ENCODE data around the gene ZNF513. TPM values are rescaled to one million over a fixed set of nuclear protein-coding genes. Genes with fewer than 3 reads are reported as not detected.

Gene ZNF513
- total and polyA plus RNA-seq, 12 donors = 3.1 to 83.7 (median 17.9) TPM

DNA sequence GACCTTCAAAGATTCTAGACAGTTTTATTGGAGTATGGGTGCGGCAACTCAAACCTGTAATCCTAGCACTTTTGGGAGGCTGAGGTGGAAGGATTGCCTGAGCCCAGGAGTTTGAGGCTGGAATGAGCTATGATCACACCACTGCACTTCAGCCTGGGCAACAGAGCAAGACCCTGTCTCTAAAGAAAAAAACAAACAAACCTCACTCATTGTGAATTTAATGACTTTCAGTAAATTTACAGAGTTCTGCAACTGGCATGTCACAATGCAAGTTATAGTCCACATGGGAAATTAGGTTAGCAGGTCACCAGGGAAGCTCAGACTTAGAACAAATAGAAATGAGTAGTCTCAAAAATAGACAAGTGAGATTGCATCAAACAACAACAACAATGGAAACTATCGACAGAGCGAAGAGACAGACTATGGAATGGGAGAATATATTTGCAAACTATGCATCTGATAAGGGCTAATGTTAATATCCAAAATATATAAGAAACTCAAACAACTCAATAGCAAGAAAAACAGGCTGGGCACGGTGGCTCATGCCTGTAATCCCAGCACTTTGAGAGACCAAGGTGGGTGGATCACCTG lies 41.2 kb upstream of the ZNF513 start:
- TF ChIP-seq, protein P1, sequence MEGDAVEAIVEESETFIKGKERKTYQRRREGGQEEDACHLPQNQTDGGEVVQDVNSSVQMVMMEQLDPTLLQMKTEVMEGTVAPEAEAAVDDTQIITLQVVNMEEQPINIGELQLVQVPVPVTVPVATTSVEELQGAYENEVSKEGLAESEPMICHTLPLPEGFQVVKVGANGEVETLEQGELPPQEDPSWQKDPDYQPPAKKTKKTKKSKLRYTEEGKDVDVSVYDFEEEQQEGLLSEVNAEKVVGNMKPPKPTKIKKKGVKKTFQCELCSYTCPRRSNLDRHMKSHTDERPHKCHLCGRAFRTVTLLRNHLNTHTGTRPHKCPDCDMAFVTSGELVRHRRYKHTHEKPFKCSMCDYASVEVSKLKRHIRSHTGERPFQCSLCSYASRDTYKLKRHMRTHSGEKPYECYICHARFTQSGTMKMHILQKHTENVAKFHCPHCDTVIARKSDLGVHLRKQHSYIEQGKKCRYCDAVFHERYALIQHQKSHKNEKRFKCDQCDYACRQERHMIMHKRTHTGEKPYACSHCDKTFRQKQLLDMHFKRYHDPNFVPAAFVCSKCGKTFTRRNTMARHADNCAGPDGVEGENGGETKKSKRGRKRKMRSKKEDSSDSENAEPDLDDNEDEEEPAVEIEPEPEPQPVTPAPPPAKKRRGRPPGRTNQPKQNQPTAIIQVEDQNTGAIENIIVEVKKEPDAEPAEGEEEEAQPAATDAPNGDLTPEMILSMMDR (IDR thresholded peaks at IDR 0.05) = no peak
- no peak for TF ChIP-seq POLR2A (IDR thresholded peaks at IDR 0.05)
- Histone ChIP-seq H3K9me3 (replicated peaks in 1 of 3) (no peaks in the 10 kb centered on the region), H3K27me3 (no peaks in the 10 kb centered on the region), H3K36me3 (replicated peaks in 1 of 2) (no peaks in the 10 kb centered on the region), H3K4me1 (replicated peaks in 1 of 2) (no peaks in the 10 kb centered on the region), H3K4me3 (no peak overlapping the region), H3K27ac (no peak overlapping the region)
- no peak for DNase-seq
- intact Hi-C loops (cut with DNase I) = no loop called here
- 82 to 85% (median 84%) methylated on average over 4 of the region's 4 CpGs for WGBS, 4 donors

DNA sequence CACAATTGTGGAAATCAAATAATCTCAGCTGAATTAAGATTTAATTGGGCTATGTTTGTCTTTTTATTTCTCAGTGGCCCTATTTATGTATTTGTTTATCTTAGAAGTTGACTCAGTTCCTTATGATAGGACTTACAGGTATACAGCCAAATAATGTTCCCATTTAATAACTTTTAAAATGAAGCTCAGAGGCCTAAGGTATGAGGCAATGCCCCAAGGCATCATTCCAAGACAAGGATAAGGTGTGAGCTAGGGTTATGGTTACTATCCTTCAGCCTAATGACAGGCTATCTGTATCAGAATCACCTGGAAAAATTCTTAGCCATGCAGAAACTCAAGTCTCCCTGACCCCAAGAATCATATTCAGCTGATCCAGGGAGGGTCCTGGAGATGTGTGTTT lies 40.5 kb upstream of the ZNF513 start:
- Histone ChIP-seq H3K27ac (no peak overlapping the region), H3K36me3 (replicated peaks in 1 of 2) (no peaks in the 10 kb centered on the region), H3K4me3 (no peak overlapping the region), H3K9me3 (replicated peaks in 1 of 3) (no peaks in the 10 kb centered on the region), H3K27me3 (no peaks in the 10 kb centered on the region), H3K4me1 (replicated peaks in 1 of 2) (no peaks in the 10 kb centered on the region)
- intact Hi-C loops (cut with DNase I) = no loop called here
- no peak for TF ChIP-seq POLR2A (IDR thresholded peaks at IDR 0.05)
- TF ChIP-seq, protein P1 (IDR thresholded peaks at IDR 0.05) = no peak
- DNase-seq = no peak

DNA sequence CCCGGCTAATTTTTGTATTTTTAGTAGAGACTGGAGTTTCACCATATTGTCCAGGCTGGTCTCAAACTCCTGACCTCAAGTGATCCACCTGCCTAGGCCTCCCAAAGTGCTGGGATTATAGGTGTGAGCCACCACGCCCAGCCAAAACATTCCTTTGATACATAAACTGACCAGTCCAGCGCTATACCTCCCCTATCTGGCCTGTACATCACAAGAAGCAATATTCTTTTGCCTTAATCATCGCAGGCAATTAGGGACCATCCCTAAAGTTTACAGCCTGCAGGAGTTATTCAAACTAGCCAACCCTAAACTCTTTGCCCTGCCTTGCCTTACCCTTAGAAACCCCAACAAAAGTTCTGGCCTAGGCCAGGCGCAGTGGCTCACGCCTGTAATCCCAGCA lies 35.6 kb upstream of the ZNF513 start:
- Histone ChIP-seq H3K36me3 (replicated peaks in 1 of 2) (no peaks in the 10 kb centered on the region), H3K27ac (no peak overlapping the region), H3K4me1 (replicated peaks in 1 of 2) (no peaks in the 10 kb centered on the region), H3K27me3 (no peaks in the 10 kb centered on the region), H3K9me3 (replicated peaks in 1 of 3) (no peaks in the 10 kb centered on the region), H3K4me3 (no peak overlapping the region)
- 90 to 94% (median 93%) methylated on average over 6 of the region's 6 CpGs for WGBS, 4 donors
- TF ChIP-seq POLR2A (IDR thresholded peaks at IDR 0.05) = no peak
- TF ChIP-seq, protein P1 (IDR thresholded peaks at IDR 0.05) = no peak
- intact Hi-C loops (cut with DNase I) = no loop called here
- DNase-seq = no peak

DNA sequence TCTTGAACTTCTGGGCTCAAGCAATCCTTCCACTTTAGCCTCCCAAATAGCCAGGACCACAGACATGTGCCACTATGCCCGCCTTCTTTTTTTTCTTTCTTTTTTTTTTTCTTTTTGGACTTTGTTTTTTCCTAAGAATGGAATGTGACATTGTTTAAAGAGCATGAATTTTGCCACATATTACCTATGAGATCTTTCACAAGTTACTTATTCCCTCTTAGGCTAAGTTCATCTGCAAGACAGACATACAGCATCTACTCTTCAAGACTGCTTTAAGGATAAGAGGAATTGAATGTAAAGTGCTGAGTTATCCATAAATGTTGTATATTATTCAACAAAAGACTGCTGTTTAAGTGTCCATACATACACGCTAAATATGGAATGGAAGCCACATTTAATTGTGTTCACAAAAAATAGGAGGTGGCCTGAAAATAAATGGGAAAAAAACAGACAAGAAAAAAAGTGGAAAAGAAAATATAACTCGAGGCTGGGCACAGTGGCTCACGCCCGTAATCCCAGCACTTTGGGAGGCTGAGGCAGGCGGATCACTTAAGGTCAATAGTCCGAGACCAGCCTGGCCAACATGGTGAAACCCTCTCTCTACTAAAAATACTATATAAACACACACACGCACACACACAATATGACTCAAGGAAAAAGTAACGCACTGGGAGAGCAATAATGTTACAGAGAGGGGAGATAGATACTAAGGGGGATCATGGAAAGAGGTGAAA lies 32.1 kb upstream of the ZNF513 start:
- intact Hi-C loops (cut with DNase I) = no loop called here

More for the DNA sequence above, 32.1 kb upstream of the ZNF513 start:
- Histone ChIP-seq H3K27ac (no peak overlapping the region), H3K9me3 (replicated peaks in 1 of 3) (no peaks in the 10 kb centered on the region), H3K36me3 (replicated peaks in 1 of 2) (no peaks in the 10 kb centered on the region), H3K4me1 (replicated peaks in 1 of 2) (peaks cover 10 to 17% of the 10 kb centered on the region in 2 donors), H3K27me3 (no peaks in the 10 kb centered on the region), H3K4me3 (no peak overlapping the region)
- 73 to 86% (median 79%) methylated on average over 9 of the region's 9 CpGs for WGBS, 4 donors
- no peak for DNase-seq
- TF ChIP-seq POLR2A (IDR thresholded peaks at IDR 0.05) = no peak
- TF ChIP-seq, protein P1 (IDR thresholded peaks at IDR 0.05) = no peak
